Kidney glomerular epithelial cell (primary cell): ENCODE results near the gene MAGI2.
A peak's percentile ranks its signal among the peaks of the same experiment; 100 is the strongest.
"Not testable (repeated sequence)": the region's sequence is repeated elsewhere in the genome, so short reads cannot be mapped to it uniquely, and the experiment has no call there.

Experiments used
- DNase-seq: peaks from one replicate; lab custom pipeline; 2025; lab: John Stamatoyannopoulos, UW

MAGI2 gene

DNA sequence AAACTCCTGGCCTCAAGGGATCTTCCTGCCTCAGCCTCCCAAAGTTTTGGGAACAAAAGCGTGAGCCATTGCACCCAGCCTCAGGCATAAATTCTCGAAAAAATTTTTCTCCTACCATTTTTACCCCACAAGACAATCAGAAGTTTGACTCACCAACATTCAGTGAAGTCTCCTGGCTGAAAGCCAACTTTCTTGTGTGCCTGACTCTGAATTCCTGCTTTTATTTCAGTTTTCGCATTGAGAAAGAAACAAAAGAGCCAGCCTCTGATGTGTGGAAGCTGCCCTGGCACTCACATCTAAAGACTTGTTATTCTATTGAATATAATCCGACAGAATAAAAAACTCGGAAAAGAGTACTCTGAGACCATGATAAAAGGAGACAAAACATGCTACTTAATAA, 402.9 kb downstream of the MAGI2 start:
- peak; percentile 22 for DNase-seq

DNA sequence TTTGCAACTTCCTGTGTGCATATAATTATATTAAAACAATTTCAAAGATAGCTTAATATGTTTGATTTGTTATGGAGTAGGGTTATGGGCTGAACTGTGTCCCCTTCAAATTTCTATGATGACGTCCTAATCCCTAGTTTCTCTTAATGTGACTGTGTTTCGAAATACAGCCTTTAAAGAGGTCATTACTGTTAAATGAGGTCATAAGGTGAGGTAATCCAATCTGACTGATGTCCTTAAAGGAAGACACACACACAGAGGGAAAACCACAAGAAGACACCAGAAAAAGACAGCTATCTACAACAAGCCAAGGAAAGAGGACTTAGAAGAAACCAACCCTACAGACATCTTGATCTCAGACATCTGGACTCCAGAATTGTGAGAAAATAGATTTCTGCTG, 407.4 kb downstream of the MAGI2 start:
- no peak for DNase-seq

DNA sequence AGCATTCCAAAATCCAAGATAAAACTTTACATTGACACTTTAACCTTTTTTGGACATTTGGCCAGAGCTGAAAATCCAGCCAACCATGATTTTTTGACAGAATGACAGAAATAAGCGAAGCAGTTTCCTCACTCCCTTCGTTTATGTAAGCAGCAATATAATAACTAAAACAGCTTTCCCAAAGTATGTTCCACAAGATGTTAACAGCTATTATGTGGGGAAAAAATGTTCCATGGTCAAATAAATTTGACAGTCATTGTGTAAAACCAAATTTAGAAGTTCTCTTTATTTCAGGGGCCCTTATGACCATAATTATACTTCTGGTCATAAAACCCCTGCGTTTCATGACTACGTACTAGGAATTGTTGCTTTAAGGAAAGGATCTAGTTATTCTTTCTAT, 416.5 kb downstream of the MAGI2 start:
- no peak for DNase-seq

DNA sequence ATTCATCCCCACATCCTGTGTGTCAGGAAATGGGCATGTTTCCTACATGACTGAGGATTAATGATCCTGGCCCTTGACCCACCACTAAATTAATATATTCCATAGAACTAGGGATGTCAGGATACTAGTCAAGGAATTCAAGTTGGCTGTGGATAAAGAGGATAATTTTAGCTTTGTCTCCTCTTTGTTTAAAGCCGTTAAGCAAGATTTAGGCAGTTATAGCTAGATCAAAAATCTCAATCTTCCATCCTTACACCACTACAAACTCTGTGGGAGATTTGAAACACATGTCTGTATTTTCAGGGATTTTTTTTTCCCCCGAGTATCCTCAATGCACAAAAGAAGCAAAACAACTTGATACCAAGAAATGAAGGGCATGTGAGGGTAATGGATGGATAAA, 417.1 kb downstream of the MAGI2 start:
- no peak for DNase-seq

DNA sequence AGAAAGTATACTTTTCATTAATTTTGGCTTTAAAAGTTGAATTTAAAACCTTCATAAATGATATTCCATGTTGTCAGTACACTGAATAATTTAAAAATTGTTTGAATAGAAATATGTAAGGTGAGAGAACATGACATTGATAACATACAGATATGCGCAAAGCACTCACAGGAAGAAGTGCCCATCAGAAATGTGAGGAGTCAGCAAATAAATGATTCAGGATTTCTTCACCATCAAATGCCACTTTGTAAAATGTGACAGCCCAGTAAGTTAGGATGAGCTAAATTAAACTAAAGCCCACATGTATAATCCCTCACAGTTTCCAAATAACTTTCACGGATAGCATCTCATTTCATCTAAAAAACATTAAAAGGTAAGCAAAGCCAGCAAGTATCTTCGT, 417.6 kb downstream of the MAGI2 start:
- DNase-seq: no peak

DNA sequence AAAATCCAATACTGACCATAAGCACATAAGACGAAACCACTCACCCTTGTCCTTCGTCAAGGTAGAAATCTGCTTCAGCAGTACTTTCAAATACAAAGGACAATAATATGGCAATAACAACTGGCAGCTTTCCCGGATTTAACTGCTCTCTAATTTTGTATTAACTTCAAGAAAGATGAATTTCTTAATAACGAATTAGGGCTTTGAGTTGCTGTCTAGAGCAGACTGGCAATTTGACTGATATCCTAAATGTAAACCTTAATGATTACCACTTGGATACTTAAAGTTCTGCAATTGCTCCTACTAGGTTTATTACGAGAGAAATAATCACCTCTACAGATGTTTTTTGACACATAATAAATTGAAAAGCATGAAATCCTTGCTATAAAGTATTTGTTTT, 418.7 kb downstream of the MAGI2 start:
- no peak for DNase-seq

DNA sequence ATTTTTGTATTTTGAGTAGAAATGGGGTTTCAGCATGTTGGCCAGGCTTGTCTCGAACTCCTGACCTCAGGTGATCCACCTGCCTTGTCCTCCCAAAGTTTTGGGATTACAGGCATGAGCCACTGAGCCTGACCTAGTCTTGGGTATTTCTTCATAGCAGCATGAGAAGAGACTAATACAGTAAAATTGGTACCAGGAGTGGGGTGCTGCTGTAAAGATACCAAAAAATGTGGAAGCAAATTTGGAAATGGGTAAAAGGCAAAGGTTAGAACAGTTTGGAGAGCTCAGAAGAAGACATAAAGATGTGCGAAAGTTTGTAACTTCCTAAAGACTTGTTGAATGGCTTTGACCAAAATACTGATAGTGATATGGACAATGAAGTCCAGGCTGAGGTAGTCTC, 433.8 kb downstream of the MAGI2 start:
- not testable (repeated sequence) for DNase-seq

DNA sequence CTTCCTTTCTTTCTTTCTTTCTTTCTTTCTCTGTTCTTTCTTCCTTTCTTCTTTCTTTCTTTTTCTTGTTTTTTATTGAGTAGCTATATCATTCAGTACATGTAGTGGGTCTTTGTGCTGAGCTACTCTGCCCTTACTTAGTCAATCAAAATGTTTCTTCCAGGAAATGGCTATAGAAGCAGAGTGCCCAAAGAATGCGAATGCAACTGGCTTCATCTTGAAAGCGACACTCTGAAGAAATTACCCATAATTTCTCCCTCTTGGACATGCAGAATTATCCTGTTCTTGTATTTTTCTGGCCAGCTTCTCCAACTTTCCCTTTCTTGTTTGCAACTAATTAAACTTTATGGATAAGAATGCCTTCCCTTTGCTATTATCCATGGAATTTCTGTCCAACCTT, 441.5 kb downstream of the MAGI2 start:
- no peak for DNase-seq

DNA sequence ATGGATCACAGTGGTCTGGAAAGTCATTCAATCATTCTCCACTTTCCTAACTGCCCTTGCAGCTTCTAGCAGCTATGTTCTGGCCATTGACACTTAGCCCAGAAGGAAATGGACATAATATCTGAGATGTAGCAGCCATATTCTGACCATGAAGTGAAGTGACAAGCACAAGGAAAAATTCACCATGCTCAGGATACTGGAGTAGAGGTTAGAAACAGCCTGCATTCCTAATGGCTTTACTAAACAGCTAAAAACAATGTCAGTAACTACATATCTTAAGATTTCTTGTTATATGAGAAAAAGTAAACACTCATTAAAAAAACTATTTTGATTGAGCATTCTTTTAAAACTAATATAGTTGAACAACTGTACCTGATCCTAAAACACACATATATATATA, 443.8 kb downstream of the MAGI2 start:
- no peak for DNase-seq

DNA sequence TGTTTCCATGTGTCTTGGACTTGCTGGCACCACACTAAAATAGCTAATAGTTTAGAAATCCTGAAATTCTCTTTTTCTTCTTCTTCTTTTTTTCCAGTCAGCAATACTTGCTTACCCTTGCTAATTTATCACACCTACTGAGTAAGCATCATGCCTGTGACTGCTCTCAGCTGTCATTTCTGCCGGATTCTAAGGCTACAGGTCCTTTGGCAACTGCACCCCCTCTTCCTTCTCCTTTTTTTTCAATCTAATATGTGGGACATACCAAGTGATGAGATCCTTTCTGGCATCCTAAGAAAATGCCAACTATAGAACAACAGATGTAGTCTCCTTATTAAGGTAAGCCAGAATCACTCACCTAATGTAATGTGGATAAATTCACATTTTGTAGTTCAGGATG, 444.7 kb downstream of the MAGI2 start:
- DNase-seq: no peak

DNA sequence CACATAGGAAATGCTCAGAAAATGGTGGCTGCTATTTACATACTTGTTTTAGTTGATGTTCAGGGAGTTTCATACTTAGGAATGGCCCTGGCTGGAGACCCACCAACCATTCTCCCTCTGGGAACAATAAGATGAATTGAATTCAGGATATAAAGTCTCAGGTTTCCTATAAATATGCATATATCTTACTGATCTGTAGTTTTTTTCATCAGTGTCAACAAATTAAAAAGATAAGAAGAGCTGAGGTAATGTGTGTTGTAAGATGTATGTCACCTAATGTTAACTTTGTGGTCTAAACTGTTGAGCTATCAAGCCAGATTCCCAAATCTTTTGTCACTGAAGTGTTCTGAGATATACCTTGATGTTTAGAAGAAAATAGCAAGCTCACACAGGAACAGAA, 457.5 kb downstream of the MAGI2 start:
- no peak for DNase-seq

DNA sequence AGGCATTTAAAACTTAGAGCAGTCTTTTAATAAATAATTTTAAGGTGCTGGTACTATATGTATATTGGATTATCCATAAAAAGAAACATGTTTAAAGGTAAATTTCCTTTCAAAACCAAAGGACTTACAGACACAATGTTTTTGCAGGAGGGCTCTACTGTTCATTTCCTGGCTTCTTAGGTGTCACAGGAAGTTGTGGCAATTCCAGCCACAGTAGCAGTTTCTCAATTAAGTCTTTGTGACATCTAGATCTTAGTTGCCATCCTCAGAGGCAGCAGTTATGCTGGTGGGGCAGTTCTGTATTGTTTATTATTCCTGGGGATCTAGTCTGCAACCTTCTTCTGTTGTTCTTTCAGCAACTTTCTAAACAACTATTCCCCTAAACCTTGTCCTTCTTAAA, 460.1 kb downstream of the MAGI2 start:
- DNase-seq: no peak

DNA sequence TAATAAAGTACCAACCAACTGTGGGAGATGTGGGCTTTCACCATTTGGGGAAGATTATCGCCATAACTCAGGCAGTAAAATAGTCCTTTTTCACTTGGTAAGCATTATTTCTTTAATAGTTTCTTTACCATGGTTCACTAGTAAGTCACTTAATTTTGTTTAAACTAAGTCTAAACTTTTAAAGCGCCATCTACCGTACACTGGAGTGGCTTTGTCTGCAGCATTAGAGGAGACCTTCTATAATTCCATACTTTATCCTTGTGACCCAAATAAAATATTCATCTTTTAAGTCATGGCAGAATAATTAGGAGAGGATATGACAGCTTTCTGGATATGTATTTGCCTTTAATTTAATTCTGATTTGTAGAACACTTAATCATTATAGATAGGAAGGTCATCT, 468.0 kb downstream of the MAGI2 start:
- DNase-seq: no peak

DNA sequence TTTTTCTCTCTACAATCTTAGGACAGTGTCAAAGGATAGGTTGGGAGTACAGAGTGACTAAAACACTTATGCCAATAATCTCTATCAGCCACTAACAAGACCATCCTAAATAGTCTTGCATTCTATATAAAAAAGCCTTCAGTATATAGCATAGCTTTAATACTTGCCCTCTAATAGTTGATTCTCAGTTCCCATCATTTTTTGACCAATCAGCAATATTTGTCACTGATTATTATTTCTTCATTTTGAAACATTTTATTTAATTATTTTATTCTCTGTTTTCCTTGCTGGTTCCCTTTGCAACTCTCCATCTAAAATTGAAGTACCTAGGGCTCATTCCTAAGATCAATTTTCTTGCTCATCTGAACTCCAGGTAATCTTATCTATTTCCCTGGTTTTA, 470.0 kb downstream of the MAGI2 start:
- DNase-seq: no peak

DNA sequence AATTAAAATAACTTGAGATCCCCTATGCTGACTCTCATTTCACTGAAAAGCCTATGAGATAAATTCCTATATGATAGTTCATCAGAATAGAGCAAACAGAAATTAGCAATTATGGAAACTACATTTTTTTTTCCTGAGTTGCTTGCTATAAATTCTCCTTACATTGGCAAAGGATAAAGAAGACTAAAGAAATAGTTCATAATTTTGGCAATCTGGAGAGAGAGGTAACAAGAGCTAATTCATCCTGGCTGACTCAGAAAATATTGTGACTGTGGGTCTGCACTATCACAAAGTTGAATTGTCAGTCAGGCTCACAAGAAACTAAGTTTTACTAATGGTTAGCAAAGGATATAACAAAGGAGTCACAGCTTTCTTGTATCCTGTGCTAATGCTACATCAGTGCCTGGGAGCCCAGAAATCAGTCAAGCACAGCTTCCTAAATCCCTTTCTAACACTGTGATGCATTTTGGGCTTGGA, 483.0 kb downstream of the MAGI2 start:
- no peak for DNase-seq

DNA sequence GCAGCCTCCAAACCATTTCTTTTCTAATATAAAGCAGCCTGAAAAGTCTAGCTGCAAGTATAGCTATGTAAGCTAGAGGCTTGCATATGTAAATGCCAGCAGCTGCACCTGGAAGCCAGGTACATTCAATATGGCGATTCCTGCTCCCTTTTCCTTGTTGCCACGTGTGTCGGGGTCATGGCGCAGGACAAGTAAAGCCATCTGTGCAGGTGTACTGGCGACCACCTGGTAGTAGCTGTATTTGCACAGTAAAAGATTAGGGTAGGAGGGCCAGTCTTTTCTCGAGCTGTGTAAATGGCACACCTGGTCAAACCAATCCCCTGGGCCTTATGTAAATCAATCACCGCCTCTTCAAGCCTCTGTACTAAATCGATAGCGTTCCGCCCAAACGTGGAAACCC, 484.5 kb downstream of the MAGI2 start:
- no peak for DNase-seq

DNA sequence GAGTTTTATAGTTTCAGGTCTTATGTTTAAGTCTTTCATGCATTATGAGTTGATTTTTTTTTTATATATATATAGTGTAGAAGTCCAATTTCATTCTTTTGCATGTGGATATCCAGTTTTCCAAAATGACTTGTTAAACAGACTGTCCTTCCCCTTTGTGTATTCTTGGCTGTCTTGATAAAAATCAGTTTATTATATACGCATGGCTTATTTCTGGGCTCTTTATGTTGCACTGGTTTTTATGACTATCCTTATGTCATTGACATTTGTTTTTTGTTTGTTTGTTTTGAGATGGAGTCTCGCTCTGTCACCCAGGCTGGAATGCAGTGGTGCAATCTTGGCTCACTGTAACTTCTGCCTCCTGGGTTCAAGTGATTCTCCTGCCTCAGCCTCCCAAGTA, 485.9 kb downstream of the MAGI2 start:
- not testable (repeated sequence) for DNase-seq

DNA sequence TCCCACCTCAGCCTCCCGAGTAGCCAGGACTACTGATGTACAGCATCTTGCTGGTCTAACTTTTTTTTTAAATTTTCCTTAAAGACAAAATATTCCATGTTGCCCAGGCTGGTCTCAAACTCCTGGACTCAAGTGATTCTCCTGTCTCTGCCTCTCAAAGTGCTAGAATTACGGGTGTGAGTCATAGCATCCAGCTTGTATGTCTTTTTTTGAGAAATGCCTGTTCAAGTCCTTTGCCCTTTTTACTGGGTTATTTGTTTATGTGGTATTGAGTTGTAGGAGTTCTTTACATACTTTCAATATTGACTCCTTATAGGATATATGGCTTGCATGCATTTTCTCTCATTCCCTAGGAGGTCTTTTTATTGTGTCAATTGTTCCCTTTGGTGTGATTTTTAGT, 486.4 kb downstream of the MAGI2 start:
- no peak for DNase-seq

DNA sequence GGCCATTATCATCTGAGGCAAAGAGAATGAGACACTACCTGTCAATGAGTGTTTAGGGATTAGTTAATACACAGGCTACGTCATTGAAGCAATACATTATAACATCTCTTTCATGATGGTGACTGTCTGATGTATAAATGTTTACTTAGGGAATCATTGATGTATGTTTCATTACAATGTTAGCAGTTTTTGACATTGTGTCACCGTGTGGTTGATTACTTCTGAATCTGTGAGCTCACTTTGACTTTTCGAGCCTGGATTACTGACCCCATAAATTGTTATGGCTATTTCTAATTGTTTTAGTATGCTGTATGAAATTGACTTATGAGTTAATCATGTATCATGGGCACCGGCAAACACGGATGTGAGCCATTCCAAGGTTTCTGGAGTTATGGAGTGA, 494.0 kb downstream of the MAGI2 start:
- no peak for DNase-seq

DNA sequence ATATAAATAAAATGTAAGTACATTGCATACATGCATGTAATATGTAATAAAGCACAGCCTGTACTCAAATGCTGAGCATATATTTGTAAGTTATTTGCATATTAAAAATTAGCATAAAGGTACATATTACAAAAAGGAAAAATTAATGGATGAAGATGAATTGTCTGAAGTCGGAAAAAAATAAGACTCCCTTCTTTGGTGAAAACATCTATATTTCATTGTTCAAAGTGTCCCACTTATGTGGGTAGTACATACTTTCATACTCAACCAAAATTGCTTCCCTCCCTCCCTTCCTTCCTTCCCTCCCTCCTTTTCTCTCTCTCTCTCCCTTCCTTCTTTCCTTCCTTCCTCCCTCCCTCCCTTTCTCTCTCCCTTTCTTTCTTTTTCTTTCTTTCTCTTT, 498.1 kb downstream of the MAGI2 start:
- no peak for DNase-seq

DNA sequence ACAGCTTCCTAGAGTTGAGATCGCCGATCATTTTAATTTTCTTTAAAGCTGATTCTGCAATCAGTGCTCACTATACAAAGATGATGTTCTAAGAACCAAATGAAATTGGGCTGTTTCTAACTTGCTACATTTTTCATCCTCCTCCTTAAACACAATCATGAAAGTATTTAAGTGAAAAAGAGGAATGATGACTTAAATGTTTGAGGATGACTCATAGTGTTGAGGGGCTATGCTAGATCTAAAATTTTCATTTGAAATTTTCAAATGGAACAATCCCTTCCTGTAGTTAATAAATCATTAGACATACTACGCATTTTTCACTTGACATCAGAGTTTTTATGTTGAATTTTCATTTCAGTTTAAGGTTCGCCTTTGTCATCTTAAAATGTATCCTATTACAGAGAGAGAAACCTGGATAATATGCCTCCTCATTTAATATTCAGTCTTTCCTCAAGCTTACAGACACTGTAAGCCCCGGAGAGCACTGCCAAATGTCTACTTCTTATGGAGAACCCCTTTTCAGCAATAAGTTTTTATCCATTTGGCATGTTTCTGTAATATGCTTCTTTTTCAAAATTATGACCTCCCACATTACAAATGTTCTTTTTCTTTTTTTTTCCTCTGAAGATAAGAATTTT, 499.6 kb downstream of the MAGI2 start:
- DNase-seq: no peak

DNA sequence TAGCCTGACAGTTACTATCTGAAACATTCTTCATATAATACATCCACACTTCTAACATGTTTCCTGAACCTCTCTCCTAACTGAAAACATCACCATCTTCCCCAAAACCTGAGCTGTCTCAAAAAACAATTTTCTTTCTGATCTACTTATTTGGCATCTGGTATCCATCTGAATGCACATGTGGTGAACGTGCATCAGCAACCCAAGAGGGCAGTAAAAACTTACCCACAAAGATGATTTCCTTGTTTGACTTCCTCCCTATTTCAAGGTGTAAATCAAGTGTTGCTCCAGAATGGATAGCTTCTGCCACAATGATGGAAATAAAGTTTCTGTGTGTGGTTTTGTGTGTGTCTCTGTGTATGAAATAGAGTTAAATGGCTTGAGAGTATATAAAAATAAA, 500.4 kb downstream of the MAGI2 start:
- DNase-seq: no peak

DNA sequence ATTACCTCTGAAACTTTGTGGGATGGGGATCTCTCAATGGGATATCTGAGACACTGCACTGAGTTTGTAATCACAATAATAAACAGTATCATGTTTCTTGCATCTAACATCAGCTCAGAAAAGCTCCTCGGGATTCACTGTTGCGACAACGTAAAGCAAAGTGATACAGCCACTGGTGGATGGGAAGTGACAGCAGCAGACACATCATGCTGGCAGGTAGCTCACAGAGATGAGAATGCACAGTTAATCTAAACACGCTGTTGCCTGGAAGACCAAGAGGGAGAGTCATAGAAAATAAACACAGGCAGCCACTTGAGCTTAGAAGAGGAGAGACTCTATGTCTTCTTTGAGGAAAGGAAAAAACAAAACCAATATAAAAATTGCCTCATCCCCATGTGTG, 513.8 kb downstream of the MAGI2 start:
- DNase-seq: no peak

DNA sequence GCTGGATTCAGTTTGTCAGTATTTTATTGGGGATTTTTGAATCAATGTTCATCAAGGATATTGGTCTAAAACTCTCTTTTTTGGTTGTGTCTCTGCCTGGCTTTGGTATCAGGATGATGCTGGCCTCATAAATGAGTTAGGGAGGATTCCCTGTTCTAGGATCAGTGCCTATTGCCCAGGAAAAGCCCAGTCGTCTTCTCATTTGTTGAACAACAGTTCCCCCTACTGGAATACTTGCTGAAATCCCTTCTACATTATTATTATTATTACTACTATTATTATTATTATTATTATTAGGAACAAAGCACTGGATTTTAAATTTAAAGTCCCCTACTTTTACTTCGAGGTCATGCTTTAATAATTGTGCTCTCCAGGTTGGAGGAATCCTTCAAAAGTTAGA, 528.9 kb downstream of the MAGI2 start:
- peak; percentile 3 for DNase-seq

DNA sequence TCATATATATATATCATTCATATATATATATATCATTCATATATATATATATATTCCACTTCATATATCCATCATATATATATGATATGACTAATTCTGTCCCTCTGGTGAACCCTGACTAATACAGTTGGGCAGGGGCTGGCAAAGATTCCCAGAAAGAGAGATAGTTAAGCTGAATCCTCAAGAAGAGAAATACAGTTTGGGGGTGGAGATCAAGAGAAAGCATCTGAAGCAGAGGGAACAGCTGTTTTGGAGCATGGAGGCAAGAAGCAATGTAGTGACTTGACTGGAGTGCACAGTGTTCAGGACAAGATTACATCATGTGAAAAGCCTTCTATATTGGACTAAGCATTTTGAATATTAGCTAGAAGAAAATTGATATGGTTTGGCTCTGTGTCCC, 540.7 kb downstream of the MAGI2 start:
- no peak for DNase-seq
